NCI-H146 treated with DMSO at 0.1 percent for 48 hours (cell line): ENCODE data around the gene RPS29.

Experiments used
- DNase-seq: peaks from one replicate; lab custom pipeline; 2025; ENCODE audit not compliant: unreplicated experiment; lab: John Stamatoyannopoulos, UW

Gene RPS29

GRCh38 chr14:49553106-49553505 is 33.1 kb downstream of the RPS29 start:
- DNase-seq: peak; percentile 69

DNA sequence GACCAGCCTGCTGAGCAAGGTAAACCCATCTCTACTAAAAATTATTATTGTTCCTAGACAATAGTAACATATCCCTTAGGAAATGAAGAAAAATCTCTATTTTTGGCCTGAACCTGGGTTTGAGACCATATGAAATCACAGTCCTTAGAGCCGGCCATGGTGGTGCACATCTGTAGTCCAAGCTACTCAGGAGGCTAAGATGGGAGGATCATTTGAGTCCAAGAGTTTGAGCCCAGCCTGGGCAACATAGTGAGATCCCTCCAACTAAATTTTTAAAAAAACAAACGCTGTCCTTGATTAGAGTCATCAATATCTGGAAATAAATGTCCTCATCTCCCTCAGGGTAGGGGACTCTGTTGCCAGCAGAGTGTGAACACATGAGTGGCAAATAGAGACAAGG is 34.6 kb downstream of the RPS29 start:
- no peak for DNase-seq

DNA sequence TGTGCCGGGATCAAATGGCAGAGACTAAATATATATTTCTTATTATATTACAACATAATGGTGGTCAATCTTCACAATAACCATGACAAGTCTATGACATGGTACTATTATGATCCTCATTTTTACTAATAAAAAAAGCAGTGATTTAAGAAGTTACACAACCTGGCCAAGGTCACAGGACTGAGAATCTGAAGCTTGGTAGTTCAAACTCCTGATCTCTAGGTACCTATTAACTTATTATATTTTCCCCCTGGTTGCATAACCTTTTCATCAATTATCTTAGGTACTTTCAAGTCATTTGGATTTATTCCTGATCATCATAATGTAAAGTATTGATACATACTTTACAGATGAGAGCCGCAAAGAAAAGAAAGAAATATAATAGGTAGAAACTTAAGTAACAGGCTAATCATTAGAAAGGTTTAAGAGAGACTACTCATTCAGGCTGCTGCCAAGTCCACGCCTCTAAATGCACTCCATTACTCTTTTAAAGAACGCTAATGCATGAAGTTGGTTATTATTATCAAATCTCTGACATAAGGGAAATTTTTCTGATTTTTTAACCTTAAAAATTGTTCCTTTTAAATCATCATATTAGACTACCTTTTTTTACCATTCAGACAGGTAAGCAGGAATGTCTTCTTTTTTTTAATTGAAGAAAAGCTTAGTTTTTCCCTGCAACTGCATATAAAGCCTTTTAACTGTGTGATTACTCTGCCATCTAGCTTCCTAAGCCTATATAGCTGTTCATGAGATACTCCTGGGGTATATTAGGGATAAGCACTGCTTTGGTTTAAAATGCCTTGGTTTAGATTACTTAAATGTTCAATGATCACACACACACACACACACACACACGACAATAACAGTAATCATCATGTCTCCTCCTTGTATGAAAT is 35.6 kb downstream of the RPS29 start:
- DNase-seq: peak; percentile 18

DNA sequence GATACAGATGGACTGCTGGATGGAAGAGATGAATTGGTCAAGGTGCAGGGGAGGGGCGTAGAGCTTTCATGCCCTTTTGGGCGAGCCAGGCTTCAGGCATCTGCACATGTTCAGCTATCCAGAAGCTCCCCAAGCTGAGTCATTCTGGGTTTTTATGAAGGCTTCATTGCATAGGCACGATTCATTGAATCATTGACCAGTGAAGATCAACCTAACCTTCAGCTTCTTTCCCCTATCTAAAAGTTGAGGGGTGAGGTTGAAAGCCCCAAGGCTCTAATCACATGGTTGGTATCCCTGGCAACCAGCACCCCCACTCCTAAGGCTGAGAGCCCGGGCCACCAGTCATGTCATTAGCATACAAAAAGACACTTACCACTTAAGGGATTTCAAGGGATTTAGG is 36.3 kb downstream of the RPS29 start:
- no peak for DNase-seq

GRCh38 chr14:49549446-49549845 is 36.7 kb downstream of the RPS29 start:
- no peak for DNase-seq

GRCh38 chr14:49546766-49547165 is 39.4 kb downstream of the RPS29 start:
- no peak for DNase-seq

GRCh38 chr14:49545716-49546115 is 40.5 kb downstream of the RPS29 start:
- no peak for DNase-seq

DNA sequence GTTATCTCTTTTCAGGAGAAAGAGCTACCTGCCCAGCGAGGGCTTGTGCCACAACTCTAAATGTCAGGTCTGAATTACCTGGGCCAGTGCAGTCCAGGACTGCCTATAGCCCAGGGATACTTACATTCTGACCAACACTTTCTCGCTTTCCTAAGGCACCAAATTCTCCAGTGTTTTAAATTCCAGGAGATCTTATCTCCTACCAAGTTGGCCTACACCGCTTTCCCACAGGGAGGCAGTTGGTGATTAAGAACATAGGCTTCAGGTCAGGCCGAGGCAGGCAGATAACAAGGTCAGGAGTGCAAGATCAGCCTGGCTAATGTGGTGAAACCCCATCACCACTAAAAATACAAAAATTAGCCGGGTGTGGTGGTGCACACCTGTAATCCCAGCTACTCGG is 41.1 kb downstream of the RPS29 start:
- no peak for DNase-seq

DNA sequence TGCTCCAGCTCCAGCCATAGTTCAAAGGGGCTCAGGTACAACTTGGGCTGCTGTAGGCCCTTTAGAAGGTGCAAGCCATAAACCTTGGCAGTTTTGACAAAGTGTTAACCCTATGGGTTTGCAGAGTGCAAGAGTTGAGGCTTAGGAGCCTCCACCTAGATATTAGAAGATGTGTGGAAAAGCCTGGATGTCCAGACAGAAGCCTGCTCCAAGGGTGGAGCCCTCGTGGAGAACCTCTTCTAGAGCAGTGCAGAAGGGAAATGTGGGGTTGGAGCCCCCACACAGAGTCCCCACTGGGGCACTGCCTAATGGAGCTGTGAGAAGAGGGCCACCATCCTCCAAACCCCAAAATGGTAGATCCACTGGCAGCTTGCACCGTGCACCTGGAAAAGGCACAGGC is 45.1 kb downstream of the RPS29 start:
- DNase-seq: no peak

- DNase-seq: no peak
Observed at GRCh38 chr14:49538852-49539251, 47.3 kb downstream of the RPS29 start.
